CD8-positive, alpha-beta memory T cell (primary cell): Measurements from ENCODE around the gene TBCEL. TPM values are rescaled to one million over a fixed set of nuclear protein-coding genes. Genes with fewer than 3 reads are reported as not detected.
A peak's percentile ranks its signal among the peaks of the same experiment; 100 is the strongest.

Experiments used
- CTCF ChIA-PET: fragments of 350-600 bp; sonication (Branson Sonifier 250); formaldehyde crosslinking; loops from one replicate; lab custom pipeline; 2021; ENCODE audit warnings: antibody characterized with exemption; lab: Charles Lee
- POLR2A ChIA-PET: fragments of 350-600 bp; sonication (Branson Sonifier 250); formaldehyde crosslinking; loops from one replicate; lab custom pipeline; 2021; ENCODE audit warnings: antibody characterized with exemption; lab: Charles Lee
- DNase-seq, 5 donors: peaks; one replicate each; pipeline versions ENCODE4 v3.0.0 to v3.0.0-alpha.2; 2020 to 2022; ENCODE audit warnings: mixed read lengths in 1 of 5
- H3K27ac ChIP-seq: one replicate; pipeline ENCODE4 v1.7.0; 2013; ENCODE audit warnings: low read depth, mild to moderate bottlenecking, low read length, moderate library complexity
- H3K27me3 ChIP-seq: 2 replicates; pipeline ENCODE4 v1.7.0; 2013; ENCODE audit warnings: low read length, mild to moderate bottlenecking; ENCODE audit not compliant: insufficient read depth, poor library complexity, severe bottlenecking
- H3K36me3 ChIP-seq: 2 replicates; pipeline ENCODE4 v1.7.0; 2013; ENCODE audit warnings: mild to moderate bottlenecking, low read length, moderate library complexity; ENCODE audit not compliant: insufficient read depth
- H3K4me1 ChIP-seq: 2 replicates; pipeline ENCODE4 v1.7.0; 2013; ENCODE audit warnings: mild to moderate bottlenecking, low read length, moderate library complexity; ENCODE audit not compliant: insufficient read depth
- H3K4me3 ChIP-seq: 2 replicates; pipeline ENCODE4 v1.7.0; 2013; ENCODE audit warnings: mild to moderate bottlenecking, low read length
- H3K9me3 ChIP-seq: 2 replicates; pipeline ENCODE4 v1.7.0; 2013; ENCODE audit warnings: mild to moderate bottlenecking, low read length
- H3K27ac Mint-ChIP-seq, 8 donors: one replicate each; pipeline ENCODE4 v1.8.0; 2020 to 2021; ENCODE audit warnings: mixed read lengths in 8 of 8, mild to moderate bottlenecking in 6 of 8, inconsistent platforms in 3 of 8, moderate library complexity in 3 of 8
- H3K27me3 Mint-ChIP-seq, 2 donors: one replicate each; pipeline ENCODE4 v1.8.0; 2020 to 2021; ENCODE audit warnings: mixed read lengths in 2 of 2, mild to moderate bottlenecking in 1 of 2, moderate library complexity in 1 of 2
- H3K36me3 Mint-ChIP-seq, 3 donors: one replicate each; pipeline ENCODE4 v1.8.0; 2020 to 2021; ENCODE audit warnings: mixed read lengths in 3 of 3, inconsistent platforms in 1 of 3, mild to moderate bottlenecking in 1 of 3
- H3K4me1 Mint-ChIP-seq, 3 donors: one replicate each; pipeline ENCODE4 v1.8.0; 2020 to 2021; ENCODE audit warnings: mixed read lengths in 3 of 3, inconsistent platforms in 1 of 3, mild to moderate bottlenecking in 1 of 3
- H3K4me3 Mint-ChIP-seq, 7 donors: one replicate each; pipeline ENCODE4 v1.8.0; 2020 to 2021; ENCODE audit warnings: mixed read lengths in 7 of 7, mild to moderate bottlenecking in 6 of 7, moderate library complexity in 4 of 7, inconsistent platforms in 2 of 7
- H3K9me3 Mint-ChIP-seq, 5 donors: one replicate each; pipeline ENCODE4 v1.8.0; 2020 to 2022; ENCODE audit warnings: mixed read lengths in 5 of 5, mild to moderate bottlenecking in 3 of 5, moderate library complexity in 2 of 5, inconsistent platforms in 1 of 5
- polyA plus RNA-seq: library from polyadenylated mRNA; unstranded; fragments of 300-500 nt; fragmentation: Illumina TruSeq; gene quantifications from one replicate; pipeline ENCODE4 v1.2.3, GENCODE V29; 2021
- total RNA-seq, 2 experiments: library from RNA; stranded (reverse); gene quantifications; one replicate each; pipeline ENCODE4 v1.2.3, GENCODE V29; 2021

The TBCEL gene
- total RNA-seq: 10 to 100 TPM; 12.1 to 13.2 TPM
- polyA plus RNA-seq: 2.6 TPM

- H3K36me3 Mint-ChIP-seq: peaks cover 0 to 3% (median 0%) of the 10 kb centered on the region in 3 donors
- no peaks in the 10 kb centered on the region for H3K9me3 ChIP-seq
- H3K4me3 ChIP-seq: peak within 1 kb of the TSS; percentile 71
- H3K27ac Mint-ChIP-seq: peak within 1 kb of the TSS; percentile 58 to 92 (median 88)
- H3K27ac ChIP-seq: no peak within 1 kb of the TSS
- peaks cover 4 to 10% of the 10 kb centered on the region in 2 donors for H3K27me3 Mint-ChIP-seq
- POLR2A ChIA-PET: no interaction called here
- H3K9me3 Mint-ChIP-seq: no peaks in the 10 kb centered on the region
- no peaks in the 10 kb centered on the region for H3K36me3 ChIP-seq
- no peaks in the 10 kb centered on the region for H3K27me3 ChIP-seq
- peaks cover 20% of the 10 kb centered on the region for H3K4me1 ChIP-seq
- CTCF ChIA-PET: no interaction called here
- peak within 1 kb of the TSS; percentile 86 to 94 (median 89) for H3K4me3 Mint-ChIP-seq
- peak; percentile 44 to 88 (median 69) for DNase-seq
- peaks cover 23 to 48% (median 35%) of the 10 kb centered on the region in 3 donors for H3K4me1 Mint-ChIP-seq
These were observed at the start of gene TBCEL for GRCh38 chr11:121023848-121024751. Gene TBCEL, plus strand, starts transcription at chr11:121024102. Its CDS starts 21,589 bp downstream, at chr11:121045691.

- H3K27ac Mint-ChIP-seq: no peak overlapping the region
- no peak for DNase-seq
- no peaks in the 10 kb centered on the region for H3K9me3 ChIP-seq
- no peaks in the 10 kb centered on the region for H3K4me1 Mint-ChIP-seq
- POLR2A ChIA-PET: no interaction called here
- H3K27ac ChIP-seq: no peak overlapping the region
- H3K4me1 ChIP-seq: no peaks in the 10 kb centered on the region
- H3K4me3 ChIP-seq: no peak overlapping the region
- no peak overlapping the region for H3K4me3 Mint-ChIP-seq
- H3K27me3 Mint-ChIP-seq: peaks cover 2 to 25% of the 10 kb centered on the region in 2 donors
- H3K36me3 ChIP-seq: no peaks in the 10 kb centered on the region
- H3K36me3 Mint-ChIP-seq: no peaks in the 10 kb centered on the region
- H3K9me3 Mint-ChIP-seq: peaks cover 0 to 2% (median 0%) of the 10 kb centered on the region in 5 donors
- H3K27me3 ChIP-seq: peaks cover 6% of the 10 kb centered on the region
- CTCF ChIA-PET: no interaction called here
These were observed 49.4 kb upstream of the TBCEL start for GRCh38 chr11:120974466-120974865.

DNA sequence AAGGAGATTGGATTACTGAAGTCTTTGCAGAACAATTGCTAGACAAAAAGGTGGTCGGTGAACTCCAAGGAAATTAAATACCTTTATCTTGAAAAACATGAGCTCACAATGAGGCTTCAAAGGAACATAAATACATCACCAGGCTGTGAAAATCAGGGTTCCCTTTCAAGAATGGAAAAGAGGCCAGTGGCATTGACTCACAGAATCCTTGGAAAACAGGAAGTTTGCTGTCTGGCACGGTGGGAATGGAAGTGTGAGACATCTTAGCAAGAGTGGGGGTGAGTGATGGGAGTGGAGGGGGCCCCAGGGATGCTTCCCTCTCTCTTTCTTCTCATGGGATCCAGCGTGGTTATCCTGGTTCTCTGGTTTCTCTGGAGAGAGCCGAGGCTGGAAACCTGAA, 48.9 kb upstream of the TBCEL start:
- Histone ChIP-seq H3K4me1 (no peaks in the 10 kb centered on the region), H3K27ac (no peak overlapping the region), H3K36me3 (no peaks in the 10 kb centered on the region), H3K9me3 (no peaks in the 10 kb centered on the region), H3K27me3 (peaks cover 6% of the 10 kb centered on the region), H3K4me3 (no peak overlapping the region)
- POLR2A ChIA-PET: no interaction called here
- H3K4me3 Mint-ChIP-seq: no peak overlapping the region
- H3K36me3 Mint-ChIP-seq: no peaks in the 10 kb centered on the region
- peaks cover 2 to 25% of the 10 kb centered on the region in 2 donors for H3K27me3 Mint-ChIP-seq
- DNase-seq: no peak
- H3K9me3 Mint-ChIP-seq: peaks cover 0 to 2% (median 0%) of the 10 kb centered on the region in 5 donors
- no peaks in the 10 kb centered on the region for H3K4me1 Mint-ChIP-seq
- CTCF ChIA-PET: no interaction called here
- no peak overlapping the region for H3K27ac Mint-ChIP-seq

DNA sequence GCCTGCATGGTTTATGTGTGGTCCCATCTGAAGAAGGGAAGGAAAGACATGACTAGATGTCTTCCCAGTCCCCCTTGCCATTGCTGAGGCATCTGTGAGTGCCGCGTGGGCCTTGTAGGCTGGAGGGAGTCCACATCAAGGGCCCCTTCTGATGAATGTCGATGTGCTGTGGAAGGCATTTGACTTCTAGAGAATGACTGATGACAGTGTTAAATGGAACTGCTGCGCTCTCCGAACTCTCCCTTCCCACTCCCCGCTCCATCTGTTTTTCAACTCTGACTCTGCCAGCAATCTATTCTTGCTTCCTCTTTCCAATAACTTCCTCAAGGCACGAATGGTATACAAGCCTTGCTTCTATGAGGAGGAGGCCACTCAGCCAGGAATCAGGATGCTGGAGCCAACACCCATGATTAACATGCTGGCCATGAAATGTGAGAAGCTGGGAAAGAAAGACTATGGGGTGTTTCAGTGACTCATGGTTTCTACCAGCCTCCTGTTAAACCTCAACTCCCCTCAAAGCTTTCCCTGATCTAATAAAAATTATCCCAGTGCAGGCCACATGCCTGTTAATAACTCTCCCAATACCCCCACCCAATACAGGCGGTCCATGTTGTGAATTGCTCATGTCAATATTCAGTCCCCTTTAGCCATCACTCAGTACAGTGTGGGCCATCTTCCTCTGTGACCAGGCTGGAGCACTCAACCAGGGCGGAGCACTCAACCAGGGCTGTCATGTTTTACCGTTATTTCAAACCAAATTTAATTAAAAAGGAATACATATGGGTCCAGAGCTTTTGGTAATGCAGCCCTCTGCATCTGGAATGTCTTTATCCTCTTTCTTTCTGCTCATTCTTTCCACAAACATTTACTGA, 46.4 kb upstream of the TBCEL start:
- no peak overlapping the region for H3K4me3 Mint-ChIP-seq
- H3K9me3 Mint-ChIP-seq: peaks cover 0 to 2% (median 0%) of the 10 kb centered on the region in 5 donors
- peaks cover 1% of the 10 kb centered on the region for H3K27me3 ChIP-seq
- H3K36me3 Mint-ChIP-seq: no peaks in the 10 kb centered on the region
- H3K4me1 ChIP-seq: no peaks in the 10 kb centered on the region
- H3K27ac ChIP-seq: no peak overlapping the region
- ChIA-PET CTCF (no interaction called here), POLR2A (no interaction called here)
- H3K36me3 ChIP-seq: no peaks in the 10 kb centered on the region
- H3K4me1 Mint-ChIP-seq: no peaks in the 10 kb centered on the region
- H3K4me3 ChIP-seq: no peak overlapping the region
- peaks cover 6 to 16% of the 10 kb centered on the region in 2 donors for H3K27me3 Mint-ChIP-seq
- DNase-seq: no peak
- no peaks in the 10 kb centered on the region for H3K9me3 ChIP-seq
- H3K27ac Mint-ChIP-seq: no peak overlapping the region

GRCh38 chr11:120978701-120979100, 45.2 kb upstream of the TBCEL start:
- Mint-ChIP-seq H3K36me3 (no peaks in the 10 kb centered on the region), H3K27ac (no peak overlapping the region), H3K27me3 (peaks cover 12 to 27% of the 10 kb centered on the region in 2 donors), H3K4me1 (no peaks in the 10 kb centered on the region), H3K4me3 (no peak overlapping the region), H3K9me3 (no peaks in the 10 kb centered on the region)
- CTCF ChIA-PET: no interaction called here
- DNase-seq: no peak
- POLR2A ChIA-PET: no interaction called here
- H3K9me3 ChIP-seq: no peaks in the 10 kb centered on the region
- H3K27me3 ChIP-seq: no peaks in the 10 kb centered on the region
- H3K36me3 ChIP-seq: no peaks in the 10 kb centered on the region
- H3K4me1 ChIP-seq: no peaks in the 10 kb centered on the region
- no peak overlapping the region for H3K4me3 ChIP-seq
- H3K27ac ChIP-seq: no peak overlapping the region

DNA sequence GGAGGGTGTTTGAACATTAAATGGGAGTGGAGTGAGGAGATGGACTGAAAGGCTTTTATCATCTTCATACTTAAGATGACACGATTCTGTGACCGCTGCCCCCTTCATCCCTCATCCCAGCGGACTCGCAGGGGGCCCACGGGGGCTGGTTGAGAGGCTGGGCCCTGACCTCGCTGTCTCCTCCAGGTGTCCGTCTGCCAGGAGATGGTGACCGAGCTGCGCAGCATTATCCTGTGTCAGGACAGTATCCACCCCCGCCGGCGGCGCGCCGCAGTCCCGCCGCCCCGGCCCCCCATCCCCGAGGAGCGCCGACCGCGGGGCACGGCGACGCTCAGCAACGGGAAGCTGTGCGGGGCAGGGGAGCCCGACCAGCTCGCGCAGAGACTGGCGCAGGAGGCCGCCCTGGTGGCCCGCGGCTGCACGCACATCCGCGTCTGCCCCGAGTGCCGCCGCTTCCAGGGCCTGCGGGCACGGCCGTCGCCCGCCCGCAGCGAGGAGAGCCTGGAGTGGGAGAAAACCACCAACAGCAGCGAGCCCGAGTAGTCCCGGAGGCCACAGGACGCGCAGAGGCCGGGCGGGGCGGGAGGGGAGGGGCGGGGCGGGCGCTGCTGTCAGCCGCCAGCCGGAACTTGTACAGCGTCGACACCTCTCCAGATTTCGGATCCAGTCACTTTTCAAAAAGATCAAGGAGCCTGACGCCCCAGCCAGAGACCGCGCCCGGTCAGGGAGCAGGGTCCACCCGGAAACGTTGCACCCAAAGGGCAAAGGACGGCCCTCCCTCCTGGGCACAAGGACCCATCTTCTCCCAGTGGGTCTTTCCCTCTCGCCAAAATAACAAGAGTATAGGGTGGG, 38.0 kb upstream of the TBCEL start:
- no peaks in the 10 kb centered on the region for H3K36me3 ChIP-seq
- ChIA-PET POLR2A (no interaction called here), CTCF (interaction anchor here (0.6 kb wide), 1 partner anchor 49 kb away, joined by 3 read pairs; no protein-coding TSS in a partner anchor)
- H3K36me3 Mint-ChIP-seq: no peaks in the 10 kb centered on the region
- no peaks in the 10 kb centered on the region for H3K9me3 Mint-ChIP-seq
- no peaks in the 10 kb centered on the region for H3K27me3 ChIP-seq
- peak in 3 of 5 donors; percentile 21 to 50 (median 36) for DNase-seq
- H3K4me1 Mint-ChIP-seq: peaks cover 9 to 14% (median 11%) of the 10 kb centered on the region in 3 donors
- peaks cover 4% of the 10 kb centered on the region for H3K4me1 ChIP-seq
- no peak overlapping the region for H3K27ac ChIP-seq
- peak overlapping the region; percentile 38 for H3K4me3 ChIP-seq
- no peak overlapping the region for H3K27ac Mint-ChIP-seq
- H3K9me3 ChIP-seq: no peaks in the 10 kb centered on the region
- peak overlapping the region; percentile 20 to 81 (median 64) for H3K4me3 Mint-ChIP-seq
- H3K27me3 Mint-ChIP-seq: peaks cover 25 to 49% of the 10 kb centered on the region in 2 donors

DNA sequence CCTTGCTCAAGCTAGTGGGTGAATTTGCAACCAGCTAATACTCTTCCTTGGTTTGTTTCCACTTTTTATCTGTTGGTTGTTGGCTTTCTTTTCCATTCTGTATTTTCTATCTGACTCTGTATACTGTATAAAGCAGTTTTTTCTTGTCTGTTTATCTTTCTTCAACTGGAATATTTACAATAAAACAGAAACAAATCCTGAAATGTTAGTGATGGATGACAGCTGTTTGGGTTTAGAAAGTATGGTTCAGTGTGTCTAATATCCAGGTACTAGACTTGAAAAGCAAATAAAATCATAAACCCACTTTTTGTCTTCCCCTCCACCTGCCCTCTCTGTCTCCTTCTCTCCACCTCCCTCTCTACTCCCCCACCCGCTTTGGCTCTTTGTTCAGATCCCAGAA, 35.3 kb upstream of the TBCEL start:
- DNase-seq: no peak
- peak overlapping the region in 1 of 8 donors; percentile 0 for H3K27ac Mint-ChIP-seq
- no peaks in the 10 kb centered on the region for H3K36me3 Mint-ChIP-seq
- peaks cover 9 to 14% (median 11%) of the 10 kb centered on the region in 3 donors for H3K4me1 Mint-ChIP-seq
- H3K27me3 Mint-ChIP-seq: peaks cover 16 to 37% of the 10 kb centered on the region in 2 donors
- Histone ChIP-seq H3K36me3 (no peaks in the 10 kb centered on the region), H3K4me3 (no peak overlapping the region), H3K27ac (no peak overlapping the region), H3K4me1 (peaks cover 4% of the 10 kb centered on the region), H3K9me3 (no peaks in the 10 kb centered on the region), H3K27me3 (no peaks in the 10 kb centered on the region)
- POLR2A ChIA-PET: no interaction called here
- H3K4me3 Mint-ChIP-seq: peak overlapping the region in 1 of 7 donors; percentile 15
- CTCF ChIA-PET: no interaction called here
- H3K9me3 Mint-ChIP-seq: no peaks in the 10 kb centered on the region
